Endothelial cell of umbilical vein (primary cell): ENCODE data around the gene SLC1A3. TPM values are rescaled to one million over a fixed set of nuclear protein-coding genes. Genes with fewer than 3 reads are reported as not detected.

ENCODE experiments used
- BruUV-seq: library from RNA; stranded (reverse); fragments of 400-500 nt; replicated peaks from 2 replicates; lab custom pipeline; 2021; lab: Mats Ljungman, UMichigan
- CTCF ChIA-PET: fragments of 300-600, 350-600 bp; sonication (Branson Sonifier 250); formaldehyde crosslinking; loops from one replicate; lab custom pipeline; 2021; ENCODE audit warnings: antibody characterized with exemption, inconsistent platforms; lab: Charles Lee
- POLR2A ChIA-PET: fragments of 300-600, 350-600 bp; sonication (Branson Sonifier 250); formaldehyde crosslinking; loops from one replicate; lab custom pipeline; 2021; ENCODE audit warnings: antibody characterized with exemption, inconsistent platforms; lab: Charles Lee
- DNase-seq: peaks from one replicate; pipeline ENCODE4 v3.0.0-alpha.2; 2011; ENCODE audit warnings: low read depth, low spot score
- FAIRE-seq: peaks from 2 replicates; lab custom pipeline; 2011; peaks lifted over from hg19 to GRCh38; lab: Jason Lieb, UNC
- H2AFZ ChIP-seq: 2 replicates; pipeline ENCODE4 v1.6.0; 2012; ENCODE audit warnings: low read depth, low read length, control low read depth, inconsistent platforms
- H3K27ac ChIP-seq: 2 replicates; pipeline ENCODE4 v1.5.1; 2011; ENCODE audit warnings: low read depth, mild to moderate bottlenecking, control low read depth, low read length, moderate library complexity; ENCODE audit not compliant: insufficient read depth
- H3K27me3 ChIP-seq, 2 experiments: 2 replicates each; pipeline versions ENCODE4 v1.6.0 to v1.6.1; 2011; ENCODE audit warnings: low read length in 2 of 2, mixed read lengths in 1 of 2; ENCODE audit not compliant: control insufficient read depth in 2 of 2, insufficient read depth in 2 of 2
- H3K36me3 ChIP-seq, 2 experiments: 2 replicates in 1 of 2; 3 replicates in 1 of 2; pipeline ENCODE4 v1.5.1; 2011; ENCODE audit warnings: low read length in 2 of 2, mild to moderate bottlenecking in 1 of 2, moderate library complexity in 1 of 2; ENCODE audit not compliant: control insufficient read depth in 2 of 2, insufficient read depth in 2 of 2; ENCODE audit errors: extremely low read depth in 1 of 2
- H3K4me1 ChIP-seq: 3 replicates; pipeline ENCODE4 v1.5.1; 2011; ENCODE audit warnings: mild to moderate bottlenecking, low read length; ENCODE audit not compliant: control insufficient read depth, insufficient read depth; ENCODE audit errors: extremely low read depth
- H3K4me2 ChIP-seq: 2 replicates; pipeline ENCODE4 v1.6.1; 2011; ENCODE audit warnings: low read length, control low read depth, mixed read lengths; ENCODE audit not compliant: insufficient read depth
- H3K4me3 ChIP-seq, 3 experiments: fragments of 200-600 bp in 1 of 3; sonication (generic), shearing (Covaris generic) in 1 of 3; replicated peaks in 1 of 3; 2 replicates each; pipeline ENCODE4 v1.5.1; 2011 to 2016; ENCODE audit warnings: control low read depth in 3 of 3, low read length in 3 of 3, mild to moderate bottlenecking in 2 of 3, inconsistent platforms in 1 of 3, low read depth in 1 of 3, moderate library complexity in 1 of 3; ENCODE audit not compliant: insufficient read depth in 1 of 3
- H3K79me2 ChIP-seq: 2 replicates; pipeline ENCODE4 v1.6.0; 2012; ENCODE audit warnings: low read length, inconsistent platforms; ENCODE audit not compliant: control insufficient read depth, insufficient read depth
- H3K9ac ChIP-seq: replicated peaks from 2 replicates; pipeline ENCODE3; 2011; ENCODE audit warnings: low read length, control low read depth; ENCODE audit not compliant: insufficient read depth; ENCODE audit errors: extremely low read depth
- H3K9me1 ChIP-seq: replicated peaks from 3 replicates; pipeline ENCODE4 v1.6.0; 2011; ENCODE audit warnings: mild to moderate bottlenecking, low read length; ENCODE audit not compliant: control insufficient read depth, insufficient read depth; ENCODE audit errors: extremely low read depth
- H3K9me3 ChIP-seq: replicated peaks from 2 replicates; pipeline ENCODE4 v1.5.1; 2012; ENCODE audit warnings: low read length, inconsistent platforms; ENCODE audit not compliant: control insufficient read depth, insufficient read depth
- H4K20me1 ChIP-seq: replicated peaks from 2 replicates; pipeline ENCODE3; 2011; ENCODE audit warnings: mild to moderate bottlenecking, low read length; ENCODE audit not compliant: control insufficient read depth, insufficient read depth; ENCODE audit errors: extremely low read depth
- CTCF ChIP-seq, 2 donors: IDR thresholded peaks; 1 replicate in 1 of 2; 2 replicates in 1 of 2; pipeline ENCODE4 v1.5.1; 2011; ENCODE audit warnings: low read length in 2 of 2, mild to moderate bottlenecking in 2 of 2, moderate library complexity in 2 of 2, control low read depth in 1 of 2, inconsistent platforms in 1 of 2, low read depth in 1 of 2; ENCODE audit not compliant: insufficient read depth in 1 of 2; ENCODE audit errors: extremely low read depth in 1 of 2
- EZH2 ChIP-seq: IDR thresholded peaks from 2 replicates; pipeline ENCODE4 v1.6.1; 2012; ENCODE audit warnings: borderline replicate concordance, low read depth, mild to moderate bottlenecking, moderate library complexity, low read length, inconsistent platforms; ENCODE audit not compliant: severe bottlenecking
- FOS ChIP-seq: IDR thresholded peaks from 2 replicates; pipeline ENCODE4 v1.6.1; 2011; ENCODE audit warnings: mild to moderate bottlenecking, low read length, moderate library complexity, borderline replicate concordance; ENCODE audit not compliant: insufficient read depth
- GATA2 ChIP-seq: IDR thresholded peaks from 2 replicates; pipeline ENCODE4 v1.7.0; 2011; ENCODE audit warnings: low read depth, mild to moderate bottlenecking, moderate library complexity, mixed read lengths, low read length; ENCODE audit not compliant: insufficient read length, insufficient read depth
- JUN ChIP-seq: IDR thresholded peaks from 2 replicates; pipeline ENCODE4 v1.6.1; 2011; ENCODE audit warnings: borderline replicate concordance, low read depth; ENCODE audit not compliant: insufficient read length, insufficient read depth
- MAX ChIP-seq: IDR thresholded peaks from 2 replicates; pipeline ENCODE4 v1.6.1; 2011; ENCODE audit not compliant: insufficient read depth, insufficient read length
- MYC ChIP-seq: IDR thresholded peaks from one replicate; pipeline ENCODE4 v1.6.1; 2011; ENCODE audit warnings: mild to moderate bottlenecking, low read depth, low read length
- POLR2A ChIP-seq: IDR thresholded peaks from 2 replicates; pipeline ENCODE4 v1.6.1; 2012; ENCODE audit warnings: low read depth, mild to moderate bottlenecking, control low read depth, low read length
- POLR2AphosphoS5 ChIP-seq: IDR thresholded peaks from 2 replicates; pipeline ENCODE4 v1.6.1; 2012; ENCODE audit warnings: low read depth, mild to moderate bottlenecking, control low read depth, low read length, moderate library complexity; ENCODE audit not compliant: insufficient read depth
- dilution Hi-C: fragments of 300-500 bp; cut with MboI; formaldehyde crosslinking; loops from one replicate; pipeline ENCODE4 v1.15.0; 2019; ENCODE audit warnings: low sequenced_read_pairs; ENCODE audit not compliant: extremely low pct_ligation_motif_present
- intact Hi-C: fragments of 100-400 bp; cut with micrococcal nuclease; formaldehyde crosslinking; loops from one replicate; pipeline ENCODE4 v1.10.0; 2022
- polyA plus RNA-seq, 4 experiments: library from polyadenylated mRNA; depleted of rRNA in 3 of 4; stranded (reverse) in 3 of 4; unstranded in 1 of 4; fragments of >200 nt; gene quantifications; 2 replicates each; pipeline versions ENCODE4 v1.2.1 to v1.2.3, GENCODE V29; 2011 to 2012; ENCODE audit warnings: missing spikeins in 1 of 4
- total RNA-seq: library from RNA; stranded (reverse); gene quantifications from 2 replicates; pipeline ENCODE4 v1.2.3, GENCODE V29; 2021

Gene SLC1A3
- total and polyA plus RNA-seq, 2 donors (not counting 3 experiments of a cell fraction or from before 2014, with no cell fraction given): 0.36 TPM; not detected in 1

DNA sequence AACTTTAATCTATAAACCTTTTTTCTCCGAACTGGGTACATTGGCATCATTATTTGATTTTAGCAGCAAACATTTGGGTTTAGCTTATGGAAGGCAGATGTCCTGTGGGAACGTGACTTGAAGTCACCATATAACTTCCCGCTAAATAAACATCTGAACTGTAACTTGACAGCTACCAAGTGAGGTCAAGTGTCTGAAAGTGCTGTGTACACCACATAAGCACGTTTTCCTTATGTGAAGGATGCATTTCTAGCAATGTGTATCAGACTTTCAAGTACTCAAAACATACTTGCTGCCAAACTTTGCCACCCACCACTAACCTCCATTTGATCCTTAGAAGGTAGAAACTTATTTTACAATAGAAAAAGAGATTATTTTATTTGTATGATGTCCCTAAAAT is 35.7 kb downstream of the SLC1A3 start:
- no peak for FAIRE-seq
- no TSS peak for BruUV-seq

GRCh38 chr5:36643162-36643561 is 36.8 kb downstream of the SLC1A3 start:
- Histone ChIP-seq H3K4me1 (no peaks in the 10 kb centered on the region), H3K27me3 (no peaks in the 10 kb centered on the region), H4K20me1 (no peaks in the 10 kb centered on the region), H3K9me1 (no peaks in the 10 kb centered on the region), H3K9me3 (no peaks in the 10 kb centered on the region), H2AFZ (no peak overlapping the region), H3K4me3 (no peak overlapping the region), H3K27ac (no peak overlapping the region), H3K36me3 (no peaks in the 10 kb centered on the region), H3K4me2 (no peak overlapping the region), H3K9ac (no peak overlapping the region), H3K79me2 (no peaks in the 10 kb centered on the region)
- BruUV-seq: no TSS peak
- DNase-seq: no peak
- no peak for FAIRE-seq
- ChIA-PET CTCF (no interaction called here), POLR2A (no interaction called here)
- dilution Hi-C loops: no loop called here
- intact Hi-C loops: no loop called here
- TF ChIP-seq MYC: no peak
- no peak for TF ChIP-seq JUN
- TF ChIP-seq POLR2A: no peak
- TF ChIP-seq MAX: no peak
- no peak for TF ChIP-seq EZH2
- TF ChIP-seq POLR2AphosphoS5: no peak
- TF ChIP-seq CTCF (IDR thresholded peaks at IDR 0.05; ENCODE audit: extremely low read depth in 1 of 2, insufficient read depth in 1 of 2, low read depth in 1 of 2, low read length in 2 of 2): no peak
- no peak for TF ChIP-seq FOS
- no peak for TF ChIP-seq GATA2

More for the DNA sequence above, 35.7 kb downstream of the SLC1A3 start:
- H4K20me1 ChIP-seq: no peaks in the 10 kb centered on the region
- no peaks in the 10 kb centered on the region for H3K4me1 ChIP-seq
- no peak overlapping the region for H2AFZ ChIP-seq
- dilution Hi-C loops (no loop called here), intact Hi-C loops (no loop called here)
- no peaks in the 10 kb centered on the region for H3K9me1 ChIP-seq
- DNase-seq: no peak
- no peaks in the 10 kb centered on the region for H3K79me2 ChIP-seq
- H3K27ac ChIP-seq: no peak overlapping the region
- H3K27me3 ChIP-seq: no peaks in the 10 kb centered on the region
- no peak overlapping the region for H3K4me3 ChIP-seq
- POLR2A ChIA-PET: no interaction called here
- no peak overlapping the region for H3K4me2 ChIP-seq
- no peak overlapping the region for H3K9ac ChIP-seq
- TF ChIP-seq MYC (no peak), FOS (no peak), POLR2AphosphoS5 (no peak), POLR2A (no peak), EZH2 (no peak), MAX (no peak)
- CTCF ChIA-PET: interaction anchor here (0.6 to 1.8 kb wide), 2 partner anchors 9 to 18 kb away, joined by 3 to 4 read pairs; no protein-coding TSS in a partner anchor
- H3K9me3 ChIP-seq: no peaks in the 10 kb centered on the region
- no peaks in the 10 kb centered on the region for H3K36me3 ChIP-seq
